Activated T-cell treated with anti-CD3 and anti-CD28 coated beads for 4 hours (primary cell): ENCODE measurements around the gene PDE12.
A peak's percentile ranks its signal among the peaks of the same experiment; 100 is the strongest.
"Not testable (repeated sequence)": the region's sequence is repeated elsewhere in the genome, so short reads cannot be mapped to it uniquely, and the experiment has no call there.

Experiments used
- DNase-seq: peaks from one replicate; pipeline ENCODE4 v3.0.0-alpha.2; 2020

The PDE12 gene

DNA sequence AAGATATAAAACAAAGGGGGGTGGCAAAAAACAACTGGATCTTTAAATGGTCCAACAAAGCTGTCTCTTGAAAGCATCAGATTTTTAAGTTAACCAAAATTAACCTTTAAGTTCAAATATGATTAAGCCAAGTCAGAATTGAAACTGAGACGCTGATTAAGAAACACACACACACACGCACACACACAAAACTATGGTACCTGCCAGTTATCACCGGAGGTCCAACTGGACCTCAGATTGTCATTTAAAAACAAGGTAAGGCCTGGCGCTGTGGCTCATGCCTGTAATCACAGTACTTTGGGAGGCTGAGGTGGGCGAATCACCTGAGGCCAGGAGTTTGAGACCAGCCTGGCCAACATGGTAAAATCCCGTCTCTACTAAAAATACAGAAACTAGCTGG, 30.7 kb downstream of the PDE12 start:
- no peak for DNase-seq

DNA sequence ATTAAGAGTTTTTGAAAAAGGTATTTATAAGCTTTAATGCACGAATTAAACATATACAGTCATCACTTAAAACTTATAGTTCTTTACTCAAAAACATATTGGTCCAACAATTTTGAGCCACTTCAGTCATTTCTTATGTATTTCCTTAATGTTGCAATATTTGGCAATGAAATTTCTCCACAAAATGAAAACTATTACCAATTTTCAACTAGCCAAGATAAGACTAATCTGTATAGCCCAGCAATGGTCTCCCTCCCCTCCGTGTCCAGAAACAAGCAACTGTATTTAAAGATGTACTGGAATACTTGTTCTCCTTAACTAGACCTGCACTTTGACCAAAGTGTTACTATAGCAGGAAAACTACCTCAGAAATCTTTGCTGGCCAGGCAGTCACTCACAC, 31.8 kb downstream of the PDE12 start:
- DNase-seq, result no peak

DNA sequence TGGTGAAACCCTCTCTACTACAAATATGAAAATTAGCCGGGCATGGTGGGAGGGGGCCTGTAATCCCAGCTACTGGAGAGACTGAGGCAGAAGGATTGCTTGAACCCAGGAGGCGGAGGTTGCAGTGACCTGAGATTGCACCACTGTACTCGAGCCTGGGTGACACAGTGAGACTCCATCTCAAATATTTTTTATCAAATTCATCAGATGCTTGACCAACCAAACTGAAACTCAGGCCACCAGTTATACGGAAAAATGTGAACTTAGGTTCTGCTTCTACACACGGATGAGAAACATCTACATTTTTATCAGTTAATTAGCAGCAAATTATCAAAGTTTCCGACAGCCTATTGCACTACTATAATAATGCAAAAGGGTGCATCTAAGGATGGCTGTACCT, 36.2 kb downstream of the PDE12 start:
- no peak for DNase-seq

DNA sequence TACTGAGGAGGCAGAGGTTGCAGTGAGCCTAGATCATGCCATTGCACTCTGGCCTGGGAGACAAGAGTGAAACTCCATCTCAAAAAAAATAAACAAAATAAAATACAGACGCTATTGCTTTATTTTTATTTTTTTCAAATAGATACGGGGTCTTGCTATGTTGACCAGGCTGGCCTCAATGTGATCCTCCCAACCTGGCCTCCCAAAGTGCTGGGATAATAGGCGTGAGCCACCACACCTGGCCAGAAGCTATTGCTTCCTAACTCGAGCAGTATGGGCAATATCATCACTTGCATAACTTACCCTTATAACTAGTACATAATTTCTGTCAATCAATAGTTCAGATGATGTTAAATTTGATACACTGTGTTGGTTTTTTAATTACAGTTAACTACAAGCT, 38.1 kb downstream of the PDE12 start:
- no peak for DNase-seq

DNA sequence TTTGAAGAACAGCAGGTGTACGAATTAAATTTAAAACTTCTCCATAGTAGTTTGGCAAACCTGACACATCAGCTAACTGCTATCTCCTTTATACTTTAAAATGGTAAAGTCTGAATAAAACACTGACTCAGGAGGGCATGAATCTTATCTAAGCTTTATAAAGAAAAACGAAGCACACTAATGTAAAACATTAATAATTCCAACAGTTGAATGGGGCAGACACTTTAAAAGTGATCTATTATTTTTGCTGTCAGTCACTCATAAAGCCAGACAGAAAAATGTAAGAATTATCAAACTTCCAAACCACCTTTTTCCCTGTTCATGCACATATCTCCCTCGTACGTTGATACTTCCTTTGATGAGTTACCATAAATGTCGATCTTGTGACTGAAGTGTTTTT, 38.5 kb downstream of the PDE12 start:
- no peak for DNase-seq

DNA sequence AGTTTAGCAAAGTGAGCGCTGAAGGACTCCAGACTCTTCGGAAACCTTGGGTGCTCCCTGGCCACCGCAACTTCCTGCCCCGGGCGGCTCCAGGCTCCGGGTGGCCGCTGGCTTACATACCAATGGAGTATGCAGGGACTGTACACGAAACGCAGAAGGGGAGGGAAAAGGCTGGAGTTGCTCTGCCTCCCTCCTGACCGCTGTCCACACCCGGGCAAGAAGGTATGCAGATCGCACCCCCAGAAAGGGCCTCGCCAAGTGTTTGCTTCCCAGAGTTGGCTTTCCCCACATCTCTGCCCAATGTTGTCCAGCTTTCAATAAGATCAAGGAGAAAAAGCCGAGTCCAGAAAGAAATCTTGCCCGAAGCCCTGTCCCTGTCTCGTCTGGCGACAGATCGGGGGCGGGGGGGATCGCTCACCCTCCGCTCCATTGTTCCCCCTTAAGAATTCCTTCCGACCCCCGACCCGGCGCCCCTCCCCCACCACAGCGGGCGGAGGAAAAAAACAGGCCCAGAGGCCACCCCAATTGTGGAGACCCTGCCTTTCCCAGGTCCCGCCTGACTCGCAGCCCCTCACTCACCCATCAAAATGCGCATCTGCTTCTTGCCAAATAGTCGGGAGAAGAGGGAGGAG, 40.5 kb downstream of the PDE12 start:
- DNase-seq, result peak; percentile 31

DNA sequence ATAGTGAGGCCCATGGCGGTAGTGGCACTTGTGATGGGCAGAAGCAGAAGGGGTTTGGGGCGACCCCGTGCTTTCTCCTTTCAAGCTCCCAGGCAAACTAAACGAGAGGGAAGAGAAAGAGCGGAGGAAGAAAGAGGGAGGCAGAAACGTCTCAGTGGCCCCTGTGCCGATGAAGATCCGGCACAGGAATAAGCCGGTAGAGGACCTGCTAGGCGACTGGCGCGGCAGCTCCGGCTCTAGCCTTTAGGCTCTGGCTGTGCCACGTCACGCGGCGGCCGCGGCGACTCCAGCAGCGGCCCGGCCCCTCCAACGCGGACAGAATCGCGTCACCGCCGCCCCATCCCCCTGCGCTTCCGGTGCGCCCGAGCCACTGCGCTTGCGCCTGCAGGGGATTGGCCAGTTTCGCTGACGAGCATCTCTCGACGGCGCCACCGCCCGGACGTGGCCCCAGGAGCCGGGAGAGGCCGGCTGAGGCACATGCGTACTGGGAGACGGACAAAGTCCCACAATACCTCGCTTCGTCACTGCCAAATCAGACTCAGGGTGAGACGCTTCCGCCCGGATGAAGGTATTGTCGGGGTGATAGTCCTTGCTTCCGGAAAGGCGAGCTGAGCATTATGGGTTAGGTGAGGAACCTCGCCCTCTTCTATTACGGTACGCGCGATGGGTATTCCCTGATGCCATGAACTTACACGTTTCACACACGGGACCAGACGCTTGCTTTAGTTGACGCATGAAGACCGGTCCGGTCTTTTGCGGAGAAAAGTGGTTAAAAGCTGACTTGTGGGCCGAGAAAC, 41.3 kb downstream of the PDE12 start, which contains the start of gene ARF4:
TSS of gene ARF4 (minus strand) at position 218 of the 797 bp plus-strand sequence. CDS start at position 14, 204 bp downstream.
- DNase-seq, result peak; percentile 97

DNA sequence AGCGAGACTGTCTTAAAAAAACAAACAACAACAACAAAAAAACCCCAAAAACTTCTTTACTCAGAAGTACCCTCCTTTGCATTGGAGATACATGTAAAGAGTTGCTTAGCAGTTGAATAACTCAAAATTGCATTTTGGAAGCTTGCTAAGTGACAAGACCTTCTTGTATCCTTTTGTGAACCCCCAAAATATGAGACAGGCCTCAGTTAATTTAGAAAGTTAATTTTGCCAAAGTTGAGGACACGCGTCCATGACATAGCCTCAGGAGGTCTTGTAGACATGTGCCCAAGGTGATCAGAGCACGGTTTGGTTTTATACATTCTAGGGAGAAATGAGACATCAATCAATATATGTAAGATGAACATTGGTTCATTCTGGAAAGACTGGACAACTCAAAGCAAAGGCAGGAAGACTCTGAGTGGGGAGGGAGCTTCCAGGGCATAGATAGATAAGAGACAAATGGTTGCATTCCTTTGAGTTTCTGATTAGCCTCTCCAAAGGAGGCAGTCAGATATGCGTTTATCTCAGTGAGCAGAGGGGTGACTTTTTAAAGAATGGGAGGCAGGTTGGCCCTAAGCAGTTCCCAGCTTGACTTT, 42.8 kb downstream of the PDE12 start:
- no peak for DNase-seq

DNA sequence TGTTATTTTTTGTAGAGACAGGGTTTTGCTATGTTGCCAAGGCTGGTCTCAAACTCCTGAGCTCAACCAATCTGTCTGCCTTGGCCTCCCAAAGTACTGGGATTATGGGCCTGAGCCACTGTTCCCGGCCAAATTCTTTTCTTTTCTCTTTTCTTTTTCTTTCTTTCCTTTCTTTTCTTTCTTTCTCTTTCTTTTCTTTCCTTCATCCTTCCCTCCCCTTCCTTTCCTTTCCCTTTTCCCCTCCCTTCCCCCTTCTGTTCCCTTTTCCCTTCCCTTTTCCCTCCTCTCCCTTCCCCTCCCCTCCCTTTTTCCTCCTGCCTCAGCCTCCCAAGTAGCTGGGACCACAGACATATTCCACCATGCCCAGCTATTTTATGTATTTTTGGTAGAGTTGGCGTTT, 44.1 kb downstream of the PDE12 start:
- no peak for DNase-seq

DNA sequence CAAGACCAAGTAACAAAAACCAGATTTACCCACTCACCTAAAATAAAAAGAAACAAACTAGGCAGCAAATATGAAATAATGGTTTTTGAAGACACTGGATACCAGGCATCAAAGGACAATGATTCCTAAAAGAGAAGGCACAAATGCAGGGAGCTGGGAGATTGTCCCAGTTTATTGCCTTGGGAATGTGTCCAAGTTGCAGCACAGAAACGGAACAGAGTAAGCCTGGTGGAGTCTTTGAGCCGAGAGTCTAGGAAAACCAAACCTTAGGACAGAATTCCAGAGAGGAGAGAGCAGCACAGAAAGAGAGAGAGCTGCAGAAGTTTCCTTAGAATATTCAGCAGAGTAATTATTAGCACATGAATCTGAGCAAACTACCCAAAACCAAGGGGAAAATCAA, 48.9 kb downstream of the PDE12 start:
- no peak for DNase-seq

DNA sequence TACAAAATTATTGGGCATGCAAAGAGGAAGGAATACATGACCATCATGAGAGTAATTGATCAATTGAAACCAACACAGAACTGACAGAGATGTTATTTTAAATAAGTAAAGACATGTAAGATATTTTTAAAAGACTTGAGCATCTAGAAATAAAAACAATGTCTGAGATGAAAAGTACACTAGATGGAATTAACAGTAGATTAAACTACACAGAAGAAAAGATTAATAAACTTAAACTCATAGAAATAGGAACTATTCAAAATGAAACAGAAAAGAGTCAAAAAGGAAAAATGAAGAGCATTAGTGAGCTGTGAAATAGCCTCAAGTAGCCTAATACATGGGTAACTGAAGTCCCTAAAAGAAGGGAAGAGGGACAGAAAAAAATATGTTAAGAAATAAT, 49.6 kb downstream of the PDE12 start:
- no peak for DNase-seq

DNA sequence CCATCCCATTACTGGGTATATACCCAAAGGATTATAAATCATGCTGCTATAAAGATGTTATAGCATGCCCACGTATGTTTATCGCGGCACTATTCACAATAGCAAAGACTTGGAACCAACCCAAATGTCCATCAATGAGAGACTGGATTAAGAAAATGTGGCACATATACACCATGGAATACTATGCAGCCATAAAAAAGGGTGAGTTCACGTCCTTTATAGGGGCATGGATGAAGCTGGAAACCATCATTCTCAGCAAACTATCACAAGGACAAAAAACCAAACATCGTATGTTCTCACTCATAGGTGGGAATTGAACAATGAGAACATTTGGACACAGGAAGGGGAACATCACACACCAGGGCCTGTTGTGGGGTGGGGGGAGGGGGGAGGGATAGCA, 55.8 kb downstream of the PDE12 start:
- not testable (repeated sequence) for DNase-seq

DNA sequence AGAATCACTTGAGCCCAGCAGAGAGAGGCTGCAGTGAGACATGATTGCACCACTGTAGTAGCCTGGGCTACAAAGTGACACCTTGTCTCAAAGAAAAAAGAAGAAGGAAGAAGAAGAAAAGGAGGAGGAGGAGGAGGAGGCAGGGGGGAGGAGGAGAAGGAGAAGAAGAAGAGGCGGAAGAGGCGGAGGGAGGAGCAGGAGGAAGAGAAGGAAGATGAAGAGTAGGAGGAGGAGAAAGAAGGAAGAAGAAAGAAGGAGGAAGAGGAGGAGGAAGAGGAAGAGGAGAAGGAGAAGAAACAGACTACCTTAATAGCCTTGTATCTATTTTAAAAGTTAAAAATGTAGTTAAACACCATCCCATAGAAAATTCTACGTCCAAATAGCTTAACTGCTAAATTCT, 60.2 kb downstream of the PDE12 start:
- no peak for DNase-seq
